ENCODE measurements around the gene TMEM14B.
A peak's percentile ranks its signal among the peaks of the same experiment; 100 is the strongest.

The TMEM14B gene

DNA sequence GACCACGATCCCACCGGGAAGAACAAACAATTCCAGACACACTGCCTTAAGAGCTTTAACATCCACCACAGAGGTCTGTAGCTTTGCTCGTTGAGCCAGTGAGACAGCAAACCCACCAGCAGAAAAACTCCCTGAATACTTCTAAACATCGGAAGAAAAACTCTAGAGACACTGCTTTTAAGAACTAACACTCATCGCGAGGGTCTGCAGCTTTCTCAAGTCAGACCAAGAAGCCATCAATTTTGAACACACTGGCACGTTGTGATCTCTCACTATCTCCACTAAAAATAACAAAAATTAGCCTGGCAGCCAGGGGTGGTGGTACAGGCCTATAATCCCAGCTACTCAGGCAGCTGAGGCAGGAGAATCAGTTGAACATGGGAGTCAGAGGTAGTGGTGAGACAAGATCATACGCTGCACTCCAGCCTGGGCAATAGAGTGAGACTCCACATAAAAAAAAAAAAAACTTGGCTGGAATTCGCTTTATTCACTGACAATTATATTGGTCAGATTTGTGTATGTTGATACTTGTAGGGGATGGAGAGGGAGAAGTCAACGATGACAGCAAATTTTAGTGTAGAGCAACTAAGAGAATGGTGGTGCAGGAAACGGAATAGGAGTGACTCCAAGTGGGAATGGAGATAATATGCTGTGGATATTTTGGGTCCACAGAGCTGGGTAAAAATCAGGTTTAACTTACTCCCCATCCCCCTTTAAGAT lies 25.6 kb upstream of the TMEM14B start:
- in situ Hi-C loops (cut with MboI; ENCODE audit: low sequenced_read_pairs, unreplicated experiment), result no loop called here
- no peak for DNase-seq (ENCODE audit: low spot score)
- TF ChIP-seq, protein P1, sequence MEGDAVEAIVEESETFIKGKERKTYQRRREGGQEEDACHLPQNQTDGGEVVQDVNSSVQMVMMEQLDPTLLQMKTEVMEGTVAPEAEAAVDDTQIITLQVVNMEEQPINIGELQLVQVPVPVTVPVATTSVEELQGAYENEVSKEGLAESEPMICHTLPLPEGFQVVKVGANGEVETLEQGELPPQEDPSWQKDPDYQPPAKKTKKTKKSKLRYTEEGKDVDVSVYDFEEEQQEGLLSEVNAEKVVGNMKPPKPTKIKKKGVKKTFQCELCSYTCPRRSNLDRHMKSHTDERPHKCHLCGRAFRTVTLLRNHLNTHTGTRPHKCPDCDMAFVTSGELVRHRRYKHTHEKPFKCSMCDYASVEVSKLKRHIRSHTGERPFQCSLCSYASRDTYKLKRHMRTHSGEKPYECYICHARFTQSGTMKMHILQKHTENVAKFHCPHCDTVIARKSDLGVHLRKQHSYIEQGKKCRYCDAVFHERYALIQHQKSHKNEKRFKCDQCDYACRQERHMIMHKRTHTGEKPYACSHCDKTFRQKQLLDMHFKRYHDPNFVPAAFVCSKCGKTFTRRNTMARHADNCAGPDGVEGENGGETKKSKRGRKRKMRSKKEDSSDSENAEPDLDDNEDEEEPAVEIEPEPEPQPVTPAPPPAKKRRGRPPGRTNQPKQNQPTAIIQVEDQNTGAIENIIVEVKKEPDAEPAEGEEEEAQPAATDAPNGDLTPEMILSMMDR (IDR thresholded peaks at IDR 0.05; ENCODE audit: borderline replicate concordance, control extremely low read depth, extremely low read depth, insufficient read depth, missing control alignments), result no peak

DNA sequence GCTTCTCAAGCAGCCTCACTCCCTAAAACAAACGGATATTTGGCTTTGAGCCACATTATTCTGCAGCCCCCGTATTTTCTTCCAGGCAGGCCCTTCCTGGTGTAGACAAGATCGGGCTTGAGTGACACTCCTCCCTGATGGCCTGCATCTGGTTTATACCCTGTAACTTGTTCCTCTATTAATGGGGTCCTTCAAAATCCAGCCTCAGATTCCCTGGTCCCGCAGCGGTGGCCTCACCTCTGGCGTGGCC lies 25.1 kb upstream of the TMEM14B start:
- in situ Hi-C loops (cut with MboI; ENCODE audit: low sequenced_read_pairs, unreplicated experiment), result no loop called here
- no peak for DNase-seq (ENCODE audit: low spot score)
- TF ChIP-seq, protein P1 (IDR thresholded peaks at IDR 0.05; ENCODE audit: borderline replicate concordance, control extremely low read depth, extremely low read depth, insufficient read depth, missing control alignments), result no peak

DNA sequence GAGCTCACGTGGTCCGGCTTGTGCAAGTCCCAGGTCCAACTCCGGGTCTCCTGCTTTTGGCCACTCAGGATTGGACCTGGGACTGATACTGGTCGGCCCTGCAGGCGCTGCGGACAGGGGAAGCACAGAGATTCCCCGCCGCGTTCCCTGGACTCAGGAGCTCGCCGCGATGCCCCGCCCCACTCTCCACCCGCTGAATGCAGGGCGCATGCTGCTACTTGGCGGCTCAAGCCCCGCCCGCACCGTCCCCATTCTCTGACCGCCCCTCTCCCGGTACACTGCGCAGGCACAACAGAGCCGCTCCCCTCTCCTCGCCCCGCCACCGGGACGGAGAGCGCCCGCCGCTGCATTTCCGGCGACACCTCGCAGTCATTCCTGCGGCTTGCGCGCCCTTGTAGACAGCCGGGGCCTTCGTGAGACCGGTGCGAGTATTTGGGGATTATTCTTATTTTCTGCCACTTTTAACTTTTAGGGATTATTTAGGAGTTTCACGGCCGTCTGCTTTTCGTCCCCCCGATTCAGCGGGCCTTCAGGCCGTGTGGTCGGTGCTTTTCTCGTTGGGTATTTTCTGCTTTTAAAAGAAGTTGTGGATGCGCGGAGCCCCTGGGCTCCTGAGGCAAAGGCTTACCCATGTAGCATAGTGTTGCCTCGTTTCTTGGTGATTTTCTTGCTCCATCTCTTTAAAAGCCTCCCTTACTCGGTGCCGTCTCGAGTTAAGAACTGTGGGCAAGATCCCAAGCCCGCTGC lies 24.6 kb upstream of the TMEM14B start, which contains the start of gene TMEM14C:
TSS of gene TMEM14C (plus strand) at position 251 of the 747 bp plus-strand sequence. CDS start 1,544 bp downstream, outside the sequence.
- TF ChIP-seq, protein P1 (IDR thresholded peaks at IDR 0.05; ENCODE audit: borderline replicate concordance, control extremely low read depth, extremely low read depth, insufficient read depth, missing control alignments), result no peak
- in situ Hi-C loops (cut with MboI; ENCODE audit: low sequenced_read_pairs, unreplicated experiment), result no loop called here
- DNase-seq (ENCODE audit: low spot score), result peak; percentile 98

DNA sequence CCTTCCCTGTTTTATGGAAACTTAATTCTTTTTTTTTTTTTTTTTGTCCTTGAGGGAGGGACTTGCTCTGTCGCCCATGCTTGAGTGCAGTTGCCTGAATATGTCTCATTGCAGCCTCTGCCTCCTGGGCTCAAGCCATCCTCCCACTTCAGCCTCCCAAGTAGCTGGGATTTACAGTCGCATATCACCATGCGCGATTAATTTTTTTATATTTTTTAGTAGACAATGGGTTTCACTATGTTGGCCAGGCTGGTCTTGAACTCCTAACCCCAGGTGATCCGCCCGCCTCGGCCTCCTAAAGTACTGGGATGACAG lies 24.1 kb upstream of the TMEM14B start:
- in situ Hi-C loops (cut with MboI; ENCODE audit: low sequenced_read_pairs, unreplicated experiment), result no loop called here
- TF ChIP-seq, protein P1 (IDR thresholded peaks at IDR 0.05; ENCODE audit: borderline replicate concordance, control extremely low read depth, extremely low read depth, insufficient read depth, missing control alignments), result no peak
- DNase-seq (ENCODE audit: low spot score), result no peak

DNA sequence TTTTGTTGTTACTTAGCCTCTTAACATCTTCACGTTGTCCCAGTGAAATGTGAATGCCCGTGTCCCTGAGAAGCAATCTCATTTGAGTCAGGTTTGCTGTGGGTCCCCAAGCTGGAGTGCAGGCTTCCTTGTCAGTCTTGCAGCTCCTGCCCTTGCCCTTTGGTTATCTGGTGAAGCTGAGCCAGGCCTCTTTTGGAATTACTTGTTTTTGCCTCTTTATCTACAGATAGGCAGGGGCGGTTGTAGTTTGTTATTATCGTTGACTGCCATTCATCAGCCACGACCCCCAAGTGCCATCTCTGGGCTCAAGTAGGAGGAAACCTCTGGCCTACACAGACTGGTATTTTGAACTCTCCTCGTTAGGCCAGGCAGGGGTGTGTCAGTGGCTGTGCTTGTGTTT lies 22.6 kb upstream of the TMEM14B start:
- TF ChIP-seq, protein P1 (IDR thresholded peaks at IDR 0.05; ENCODE audit: borderline replicate concordance, control extremely low read depth, extremely low read depth, insufficient read depth, missing control alignments), result no peak
- in situ Hi-C loops (cut with MboI; ENCODE audit: low sequenced_read_pairs, unreplicated experiment), result no loop called here
- DNase-seq (ENCODE audit: low spot score), result no peak

DNA sequence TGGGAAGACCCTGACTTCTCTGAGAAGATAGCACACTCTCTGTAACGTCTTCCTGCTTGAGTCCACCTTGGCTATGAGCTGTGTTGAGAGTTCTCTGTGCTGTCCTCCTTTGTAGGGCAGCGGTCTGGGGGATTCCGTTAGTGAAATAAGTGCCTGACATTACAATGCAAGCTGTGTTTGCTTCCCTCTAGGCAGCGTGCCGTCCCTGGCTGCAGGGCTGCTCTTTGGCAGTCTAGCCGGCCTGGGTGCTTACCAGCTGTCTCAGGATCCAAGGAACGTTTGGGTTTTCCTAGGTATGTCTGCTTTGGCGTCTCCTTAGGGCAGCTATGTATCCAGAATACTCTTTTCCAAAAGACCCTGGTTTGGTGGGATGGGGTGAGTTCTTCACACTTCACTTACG lies 21.9 kb upstream of the TMEM14B start:
- TF ChIP-seq, protein P1 (IDR thresholded peaks at IDR 0.05; ENCODE audit: borderline replicate concordance, control extremely low read depth, extremely low read depth, insufficient read depth, missing control alignments), result no peak
- in situ Hi-C loops (cut with MboI; ENCODE audit: low sequenced_read_pairs, unreplicated experiment), result no loop called here
- no peak for DNase-seq (ENCODE audit: low spot score)

All from GM13976 (cell line).